A673 (cell line): ENCODE data around the gene TECPR1. TPM values are rescaled to one million over a fixed set of nuclear protein-coding genes. Genes with fewer than 3 reads are reported as not detected.

Experiments
- BruUV-seq: library from RNA; stranded (reverse); fragments of 400-500 nt; replicated peaks from 2 replicates; lab custom pipeline; 2021; lab: Mats Ljungman, UMichigan
- CTCF ChIA-PET: fragments of 300-600 bp; sonication (Branson Sonifier 250); formaldehyde crosslinking; loops from one replicate; lab custom pipeline; 2022; ENCODE audit warnings: antibody characterized with exemption; lab: Charles Lee
- POLR2A ChIA-PET: fragments of 300-600 bp; sonication (Branson Sonifier 250); formaldehyde crosslinking; loops from one replicate; lab custom pipeline; 2022; ENCODE audit warnings: antibody characterized with exemption; ENCODE audit not compliant: low non-redundant PET; lab: Charles Lee
- DNase-seq: peaks from one replicate; pipeline ENCODE4 v3.0.0-alpha.2; 2015; ENCODE audit warnings: low spot score
- H3K27ac ChIP-seq: fragments of 200-600 bp; sonication (generic); 2 replicates; pipeline ENCODE4 v1.5.1; 2016; ENCODE audit warnings: mixed run types, low read depth, mild to moderate bottlenecking, mixed read lengths, antibody characterized with exemption, low read length; ENCODE audit not compliant: poor library complexity, severe bottlenecking
- H3K27me3 ChIP-seq: fragments of 200-600 bp; sonication (generic); replicated peaks from 2 replicates; pipeline ENCODE4 v1.6.1; 2017; ENCODE audit warnings: mixed run types, low read depth, mild to moderate bottlenecking, mixed read lengths, antibody characterized with exemption, low read length; ENCODE audit not compliant: insufficient read depth, poor library complexity
- H3K36me3 ChIP-seq: fragments of 200-600 bp; sonication (generic); 2 replicates; pipeline ENCODE4 v1.6.1; 2016; ENCODE audit warnings: mixed run types, mild to moderate bottlenecking, mixed read lengths, antibody characterized with exemption, low read length; ENCODE audit not compliant: insufficient read depth, poor library complexity, severe bottlenecking
- H3K4me1 ChIP-seq: fragments of 200-600 bp; sonication (generic); 2 replicates; pipeline ENCODE4 v1.6.1; 2017; ENCODE audit warnings: mixed run types, mild to moderate bottlenecking, mixed read lengths, antibody characterized with exemption, low read length; ENCODE audit not compliant: insufficient read depth, poor library complexity, severe bottlenecking
- H3K4me3 ChIP-seq: fragments of 200-600 bp; sonication (generic); 2 replicates; pipeline ENCODE4 v1.5.1; 2016; ENCODE audit warnings: low read depth, mixed run types, mild to moderate bottlenecking, mixed read lengths, low read length; ENCODE audit not compliant: poor library complexity, severe bottlenecking
- H3K9me3 ChIP-seq: fragments of 200-600 bp; sonication (generic); 2 replicates; pipeline ENCODE4 v1.6.1; 2016; ENCODE audit warnings: mixed run types, low read depth, mild to moderate bottlenecking, mixed read lengths, antibody characterized with exemption, low read length; ENCODE audit not compliant: poor library complexity, severe bottlenecking
- CTCF ChIP-seq: fragments of 300-800, 200-600 bp; sonication (generic); conservative IDR thresholded peaks from 2 replicates; pipeline ENCODE4 v1.5.1; 2017; ENCODE audit warnings: low read depth, mild to moderate bottlenecking, antibody characterized with exemption, low read length, moderate library complexity, mixed read lengths
- EZH2 ChIP-seq: fragments of 200-600 bp; sonication (generic); IDR thresholded peaks from 2 replicates; pipeline ENCODE4 v1.6.1; 2017; ENCODE audit warnings: borderline replicate concordance, low read depth, mild to moderate bottlenecking, mixed read lengths, antibody characterized with exemption, low read length; ENCODE audit not compliant: poor library complexity, severe bottlenecking
- intact Hi-C: fragments of 100-400 bp; cut with micrococcal nuclease; formaldehyde crosslinking; loops from one replicate; pipeline ENCODE4 v1.10.0; 2022; ENCODE audit not compliant: unreplicated experiment
- total RNA-seq: library from RNA; stranded (reverse); gene quantifications from 2 replicates; pipeline ENCODE4 v1.2.3, GENCODE V29; 2021

TECPR1 gene
- total RNA-seq, 1 experiment from 2014 or later = 25.9 TPM

GRCh38 chr7:98249106-98249505, 2.9 kb downstream of the TECPR1 start:
- no peak overlapping the region for H3K4me3 ChIP-seq
- no peaks in the 10 kb centered on the region for H3K27me3 ChIP-seq
- H3K36me3 ChIP-seq = no peaks in the 10 kb centered on the region
- POLR2A ChIA-PET = no interaction called here
- DNase-seq = no peak
- no TSS peak for BruUV-seq
- no peaks in the 10 kb centered on the region for H3K9me3 ChIP-seq
- H3K4me1 ChIP-seq = peaks cover 4% of the 10 kb centered on the region
- no peak overlapping the region for H3K27ac ChIP-seq
- CTCF ChIA-PET = no interaction called here
- intact Hi-C loops = no loop called here
- TF ChIP-seq CTCF (no peak), EZH2 (no peak)

GRCh38 chr7:98248156-98248555, 3.9 kb downstream of the TECPR1 start:
- no peak overlapping the region for H3K27ac ChIP-seq
- no peaks in the 10 kb centered on the region for H3K9me3 ChIP-seq
- CTCF ChIA-PET = no interaction called here
- DNase-seq = no peak
- no peaks in the 10 kb centered on the region for H3K36me3 ChIP-seq
- peaks cover 4% of the 10 kb centered on the region for H3K4me1 ChIP-seq
- no TSS peak for BruUV-seq
- no peaks in the 10 kb centered on the region for H3K27me3 ChIP-seq
- intact Hi-C loops = no loop called here
- POLR2A ChIA-PET = no interaction called here
- no peak overlapping the region for H3K4me3 ChIP-seq
- no peak for TF ChIP-seq EZH2
- TF ChIP-seq CTCF = no peak

GRCh38 chr7:98244871-98245270, 7.2 kb downstream of the TECPR1 start:
- no TSS peak for BruUV-seq
- POLR2A ChIA-PET = no interaction called here
- TF ChIP-seq CTCF (no peak), EZH2 (no peak)
- Histone ChIP-seq H3K27ac (no peak overlapping the region), H3K9me3 (no peaks in the 10 kb centered on the region), H3K4me3 (no peak overlapping the region), H3K27me3 (no peaks in the 10 kb centered on the region), H3K4me1 (no peaks in the 10 kb centered on the region), H3K36me3 (no peaks in the 10 kb centered on the region)
- CTCF ChIA-PET = no interaction called here
- no peak for DNase-seq
- intact Hi-C loops = no loop called here
